Mammary epithelial cell (primary cell): ENCODE measurements around the gene C10orf71.

Source experiments
- EZH2 ChIP-seq: IDR thresholded peaks from 2 replicates; pipeline ENCODE4 v1.6.1; 2012; ENCODE audit warnings: low read length, inconsistent platforms, borderline replicate concordance
- TF ChIP-seq, protein P1 (sequence below), 2 donors: IDR thresholded peaks in 1 of 2; conservative IDR thresholded peaks in 1 of 2; 2 replicates each; pipeline ENCODE4 v1.5.1; 2011 to 2012; ENCODE audit warnings: inconsistent platforms in 2 of 2, low read length in 2 of 2, mild to moderate bottlenecking in 2 of 2, control low read depth in 1 of 2, low read depth in 1 of 2; ENCODE audit not compliant: insufficient read depth in 1 of 2; ENCODE audit errors: extremely low read depth in 1 of 2

DNA sequence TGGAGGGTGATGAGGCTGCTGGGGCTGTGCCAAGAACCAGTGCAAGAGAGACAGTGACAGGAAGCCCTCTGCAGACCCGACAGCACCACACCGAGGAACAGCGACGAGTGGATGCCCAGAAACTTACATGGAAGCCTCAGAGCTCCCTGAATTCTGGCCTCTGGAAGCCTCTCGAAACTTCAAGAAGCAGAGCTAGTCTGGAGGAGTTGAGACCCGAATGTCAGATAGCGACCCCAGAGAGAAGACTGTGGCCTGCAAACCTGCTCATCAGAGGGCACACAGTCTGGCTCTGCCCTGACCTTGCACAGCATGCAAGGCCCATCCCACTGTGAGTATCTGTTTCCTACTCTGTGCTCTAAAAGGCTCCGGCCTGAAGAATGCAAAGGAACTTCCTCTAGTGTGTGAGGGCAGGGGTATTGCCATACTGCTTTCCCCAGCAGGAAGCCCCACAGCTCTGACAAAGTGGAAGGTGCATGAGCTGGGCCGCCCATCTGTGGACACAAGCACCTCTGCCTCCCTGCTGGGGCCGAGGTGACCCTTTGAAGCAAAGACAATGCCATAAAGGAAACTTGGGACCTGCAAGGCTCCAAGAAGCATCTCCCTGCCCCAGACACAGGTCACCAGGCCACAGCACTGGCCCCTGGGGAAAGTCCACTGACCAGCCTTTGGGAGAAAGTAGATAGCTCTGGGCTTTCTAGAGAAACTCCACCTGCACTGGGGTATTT, 10.5 kb upstream of the C10orf71 start:
- TF ChIP-seq, protein P1, sequence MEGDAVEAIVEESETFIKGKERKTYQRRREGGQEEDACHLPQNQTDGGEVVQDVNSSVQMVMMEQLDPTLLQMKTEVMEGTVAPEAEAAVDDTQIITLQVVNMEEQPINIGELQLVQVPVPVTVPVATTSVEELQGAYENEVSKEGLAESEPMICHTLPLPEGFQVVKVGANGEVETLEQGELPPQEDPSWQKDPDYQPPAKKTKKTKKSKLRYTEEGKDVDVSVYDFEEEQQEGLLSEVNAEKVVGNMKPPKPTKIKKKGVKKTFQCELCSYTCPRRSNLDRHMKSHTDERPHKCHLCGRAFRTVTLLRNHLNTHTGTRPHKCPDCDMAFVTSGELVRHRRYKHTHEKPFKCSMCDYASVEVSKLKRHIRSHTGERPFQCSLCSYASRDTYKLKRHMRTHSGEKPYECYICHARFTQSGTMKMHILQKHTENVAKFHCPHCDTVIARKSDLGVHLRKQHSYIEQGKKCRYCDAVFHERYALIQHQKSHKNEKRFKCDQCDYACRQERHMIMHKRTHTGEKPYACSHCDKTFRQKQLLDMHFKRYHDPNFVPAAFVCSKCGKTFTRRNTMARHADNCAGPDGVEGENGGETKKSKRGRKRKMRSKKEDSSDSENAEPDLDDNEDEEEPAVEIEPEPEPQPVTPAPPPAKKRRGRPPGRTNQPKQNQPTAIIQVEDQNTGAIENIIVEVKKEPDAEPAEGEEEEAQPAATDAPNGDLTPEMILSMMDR (conservative IDR thresholded peaks at IDR 0.05 in 1 of 2, IDR thresholded peaks at IDR 0.05 in 1 of 2; ENCODE audit: extremely low read depth in 1 of 2, insufficient read depth in 1 of 2, low read depth in 1 of 2, low read length in 2 of 2): no peak
- TF ChIP-seq EZH2: no peak
